GM19328 (cell line): Measurements from ENCODE around the gene CAMTA1.

Experiments
- ATAC-seq: cut with Tn5 transposase; IDR thresholded peaks from one replicate; pipeline ENCODE4 v1.9.1; 2021; ENCODE audit warnings: mild to moderate bottlenecking, moderate library complexity; ENCODE audit not compliant: unreplicated experiment

CAMTA1 gene

DNA sequence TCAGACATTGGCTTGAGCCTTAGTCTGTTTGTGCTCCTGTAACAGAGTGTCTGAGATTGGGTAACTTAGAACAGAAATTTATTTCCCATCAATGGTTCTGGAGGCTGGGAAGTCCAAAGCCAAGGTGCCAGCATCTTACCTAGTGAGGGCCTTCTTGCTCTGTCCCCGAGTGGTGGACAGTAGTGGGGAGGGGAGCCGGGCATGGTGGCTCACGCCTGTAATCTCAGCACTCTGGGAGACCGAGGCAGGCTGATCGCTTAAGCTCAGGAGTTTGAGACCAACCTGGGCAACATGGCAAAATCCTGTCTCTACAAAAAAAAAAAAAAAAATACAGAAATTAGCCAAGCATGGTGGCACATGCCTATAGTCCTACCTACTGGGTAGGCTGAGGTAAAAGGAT is 649.3 kb downstream of the CAMTA1 start:
- ATAC-seq, result no peak

- ATAC-seq, result no peak
Observed at GRCh38 chr1:7435276-7436055, 650.2 kb downstream of the CAMTA1 start.

DNA sequence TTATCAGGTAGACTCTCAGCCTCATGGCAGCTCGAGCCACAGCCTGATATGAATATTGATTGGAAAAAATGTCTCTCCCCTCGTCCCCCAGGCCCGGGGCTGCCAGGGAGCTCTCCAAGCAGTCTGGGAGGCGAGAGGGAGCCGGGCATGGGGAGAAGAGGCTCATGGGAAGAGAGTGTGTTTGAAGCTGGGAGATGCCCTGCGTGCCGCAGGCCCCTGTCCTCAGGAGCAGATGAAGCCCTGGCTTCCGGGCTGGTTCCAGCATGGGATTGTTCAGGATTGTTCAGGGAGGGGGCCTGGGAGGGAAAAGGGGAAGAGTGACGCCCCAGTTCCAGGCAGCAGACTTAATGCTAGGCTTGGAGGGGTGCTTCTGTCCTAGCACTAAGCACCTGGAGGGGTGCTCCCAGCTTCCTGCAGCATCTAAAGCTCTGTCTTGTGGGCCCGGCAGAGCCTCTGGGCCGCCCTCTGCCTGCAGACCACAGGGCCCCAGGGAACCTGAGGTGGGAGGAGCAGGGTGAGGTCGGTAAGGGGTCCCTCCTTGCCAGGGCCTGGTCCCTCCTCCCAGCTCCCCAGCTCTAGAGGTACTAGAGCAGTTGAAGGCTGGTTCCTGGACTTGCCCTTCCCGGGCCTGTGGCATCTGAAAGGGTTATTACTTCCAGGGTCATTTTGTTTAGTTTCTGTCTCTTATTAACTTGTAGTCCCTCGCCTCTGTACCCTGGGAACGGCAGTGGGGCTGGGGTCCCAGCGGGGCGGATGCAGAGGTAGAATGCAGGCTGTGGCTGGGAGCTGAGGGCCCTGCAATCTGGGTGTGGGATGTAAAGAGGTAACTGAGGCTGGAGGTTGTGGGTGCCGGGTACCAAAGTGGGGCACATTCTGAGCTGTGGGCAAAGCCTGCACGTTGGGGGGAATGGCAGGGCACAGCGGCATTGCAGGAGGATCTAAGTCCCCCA is 651.1 kb downstream of the CAMTA1 start:
- no peak for ATAC-seq

GRCh38 chr1:7437036-7437435 is 651.8 kb downstream of the CAMTA1 start:
- ATAC-seq, result no peak

- ATAC-seq, result no peak
Observed at GRCh38 chr1:7437608-7438395, 652.5 kb downstream of the CAMTA1 start.

DNA sequence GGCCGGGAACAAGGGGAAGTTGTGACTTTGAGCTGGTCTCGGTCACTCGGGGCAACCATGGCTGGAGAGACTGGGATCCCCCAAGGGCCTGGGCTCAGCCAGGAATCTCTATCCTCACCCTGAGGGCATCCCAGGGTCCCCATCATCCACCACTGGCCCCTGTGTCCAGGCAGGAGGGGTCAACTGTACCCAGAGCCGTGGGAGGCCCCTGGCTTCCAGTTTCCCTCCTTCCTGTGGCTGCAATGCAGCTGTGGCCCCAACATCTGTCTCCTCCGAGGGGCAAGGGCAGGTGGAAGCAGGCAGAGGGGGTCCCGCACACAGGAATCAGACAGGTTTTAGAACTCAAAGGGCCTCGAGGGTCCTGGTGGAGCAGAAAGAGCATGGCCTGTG is 653.1 kb downstream of the CAMTA1 start:
- no peak for ATAC-seq

GRCh38 chr1:7438921-7439655 is 653.8 kb downstream of the CAMTA1 start:
- no peak for ATAC-seq

- no peak for ATAC-seq
Observed at GRCh38 chr1:7440154-7440553, 654.9 kb downstream of the CAMTA1 start.

DNA sequence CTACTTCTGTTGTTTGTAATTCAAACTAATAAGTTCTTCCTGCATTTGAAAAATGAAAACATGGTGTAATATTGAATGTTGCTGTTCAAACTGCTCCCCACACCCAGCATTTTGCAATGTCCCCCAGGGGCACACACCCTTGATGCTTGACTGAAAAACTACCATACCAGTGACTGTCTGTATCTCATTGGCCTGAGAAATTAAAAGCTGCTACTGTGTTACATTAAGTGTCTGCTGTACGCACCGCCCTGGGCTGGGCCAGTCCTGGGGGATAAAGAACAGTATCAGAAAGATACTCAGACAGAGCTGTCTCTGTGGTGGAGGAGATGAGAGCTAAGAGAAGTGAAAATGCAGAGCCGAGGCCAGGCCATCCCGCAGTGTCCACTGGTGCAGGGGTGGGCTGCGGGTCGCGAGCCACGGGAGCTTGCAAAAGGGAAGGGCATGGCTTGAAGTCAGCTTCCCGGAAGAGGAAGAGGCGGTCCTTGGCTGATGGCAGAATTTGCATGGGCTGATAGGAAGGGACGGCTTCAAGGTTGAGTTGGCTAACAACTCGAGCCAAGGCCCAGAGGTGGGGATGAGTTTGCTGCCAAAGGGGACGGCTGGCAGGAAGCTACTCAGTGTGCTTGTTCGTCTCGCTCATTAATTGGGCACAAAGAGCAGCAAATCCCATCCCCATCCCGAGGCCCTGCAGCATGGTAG is 656.0 kb downstream of the CAMTA1 start:
- no peak for ATAC-seq

DNA sequence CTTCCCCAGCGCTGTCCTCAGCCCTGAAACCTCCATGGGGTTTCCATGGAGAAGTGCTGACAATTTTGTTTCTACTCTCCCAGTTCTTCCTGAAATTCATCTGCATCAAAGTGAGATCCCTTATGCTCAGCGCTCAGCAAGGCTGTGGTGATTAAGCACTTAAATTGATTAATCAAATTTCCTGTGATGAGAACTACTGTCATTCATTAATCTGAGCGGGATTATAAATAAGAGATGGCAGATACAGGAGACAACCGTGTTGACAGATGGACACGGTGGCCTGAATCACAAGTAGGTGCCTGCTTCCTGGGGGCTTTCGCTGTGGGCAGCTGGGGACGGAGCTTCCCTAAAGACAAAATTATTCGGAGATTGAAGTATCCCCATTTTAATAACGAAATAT is 656.8 kb downstream of the CAMTA1 start:
- no peak for ATAC-seq

- no peak for ATAC-seq
Observed at GRCh38 chr1:7442918-7443317, 657.7 kb downstream of the CAMTA1 start.

- no peak for ATAC-seq
Observed at GRCh38 chr1:7444363-7444762, 659.1 kb downstream of the CAMTA1 start.

GRCh38 chr1:7447093-7447492 is 661.8 kb downstream of the CAMTA1 start:
- ATAC-seq, result no peak

- no peak for ATAC-seq
Observed at GRCh38 chr1:7447736-7448135, 662.5 kb downstream of the CAMTA1 start.

GRCh38 chr1:7448986-7449385 is 663.7 kb downstream of the CAMTA1 start:
- ATAC-seq, result no peak

DNA sequence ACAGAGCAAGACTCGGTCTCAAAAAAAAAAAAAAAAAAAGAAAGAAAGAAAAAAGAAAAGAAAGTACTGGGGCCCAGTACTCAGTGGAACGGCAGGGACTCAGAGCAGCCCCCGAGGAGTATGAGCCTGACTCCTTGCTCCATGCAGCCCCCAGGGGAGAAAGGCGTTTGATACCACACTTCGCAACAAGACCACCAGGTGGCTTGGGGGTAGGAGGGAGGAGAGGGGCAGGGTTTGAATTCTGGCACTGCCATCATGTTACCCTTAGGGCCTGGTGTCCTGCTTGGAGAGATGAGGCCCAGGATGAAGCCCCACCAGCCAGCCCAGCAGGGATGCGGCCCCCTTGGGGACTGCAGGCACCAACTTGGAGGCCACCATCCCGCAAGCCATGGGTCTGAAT is 664.5 kb downstream of the CAMTA1 start:
- ATAC-seq, result no peak

DNA sequence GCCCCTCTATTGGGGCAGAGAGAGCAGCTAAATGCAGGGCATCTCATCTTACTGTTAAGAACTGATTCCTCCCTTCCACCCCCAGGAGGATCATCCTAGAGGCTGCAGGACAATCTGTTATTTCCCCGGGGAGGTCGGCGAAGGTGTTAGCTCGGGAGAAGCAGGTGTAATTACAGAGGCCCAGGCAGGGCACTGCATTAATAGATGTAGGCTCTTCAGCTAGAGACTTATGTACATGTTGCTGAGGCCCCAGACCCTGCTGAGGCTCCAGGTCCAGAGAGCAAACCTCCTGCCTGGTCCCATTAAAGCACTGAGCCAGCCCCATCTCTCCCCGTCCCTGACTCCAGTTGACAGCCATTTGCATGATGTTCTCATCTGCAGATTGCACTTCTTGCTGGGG is 665.6 kb downstream of the CAMTA1 start:
- no peak for ATAC-seq

DNA sequence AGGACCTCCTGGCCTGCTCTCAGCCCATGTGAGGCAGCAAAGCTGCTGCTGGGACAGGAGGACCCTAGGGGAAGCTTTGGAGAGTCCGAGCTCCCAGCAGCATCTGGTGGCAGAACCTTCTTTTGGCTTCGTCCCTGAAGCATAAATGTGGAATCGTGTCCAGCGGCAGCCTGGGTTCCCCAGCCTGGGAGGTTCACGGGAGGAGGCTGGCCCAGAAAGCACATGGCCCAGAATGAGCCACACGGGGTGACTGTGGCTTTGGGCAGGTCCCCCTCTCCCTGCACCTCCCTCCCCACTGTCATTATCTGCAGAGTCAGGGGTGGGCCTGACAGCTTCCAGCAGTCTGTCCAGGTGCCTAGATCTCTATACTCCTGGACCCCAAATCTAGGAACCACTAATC is 667.8 kb downstream of the CAMTA1 start:
- ATAC-seq, result no peak

DNA sequence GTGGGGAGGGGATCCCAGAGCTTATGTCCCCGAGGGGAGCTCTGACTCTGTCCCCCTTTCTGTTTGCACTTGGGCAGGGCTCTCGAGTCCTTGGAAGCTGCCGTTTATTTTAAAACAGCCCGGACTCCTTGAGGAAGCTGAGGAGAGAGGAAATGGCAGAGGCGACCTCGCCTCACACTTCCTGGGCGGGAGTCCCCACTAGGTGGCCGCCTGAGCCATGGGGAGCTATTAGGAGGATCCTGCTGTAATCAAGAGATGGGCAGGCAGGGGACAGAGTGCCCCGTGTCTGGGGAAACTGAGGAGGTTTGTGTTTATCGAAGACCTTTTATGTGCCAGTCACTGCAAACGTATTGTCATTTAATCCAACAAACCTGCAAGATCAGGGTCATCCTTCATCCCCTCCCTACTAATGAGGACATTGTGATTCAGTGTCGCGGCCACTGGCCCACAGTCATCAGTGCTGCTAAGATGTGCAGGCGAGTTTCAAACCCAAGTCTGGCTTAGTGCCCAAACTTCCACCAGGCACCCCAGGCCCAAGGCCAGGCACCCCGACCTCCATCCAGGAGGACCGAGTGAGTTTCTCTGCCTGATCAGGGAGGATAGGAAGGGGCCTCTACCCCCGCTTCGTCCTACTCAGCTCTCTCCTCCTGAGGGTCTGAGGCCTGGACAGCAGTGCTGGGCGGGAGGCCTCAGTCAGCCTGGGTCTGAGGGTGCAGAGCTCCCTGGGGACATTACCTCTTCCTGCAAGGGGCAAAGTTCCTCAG is 669.0 kb downstream of the CAMTA1 start:
- no peak for ATAC-seq
